ENCODE results near the gene FADS3. TPM values are rescaled to one million over a fixed set of nuclear protein-coding genes. Genes with fewer than 3 reads are reported as not detected.

The FADS3 gene
- total and polyA plus RNA-seq, 2 experiments from 2014 or later, result 44.4 to 73.5 TPM

DNA sequence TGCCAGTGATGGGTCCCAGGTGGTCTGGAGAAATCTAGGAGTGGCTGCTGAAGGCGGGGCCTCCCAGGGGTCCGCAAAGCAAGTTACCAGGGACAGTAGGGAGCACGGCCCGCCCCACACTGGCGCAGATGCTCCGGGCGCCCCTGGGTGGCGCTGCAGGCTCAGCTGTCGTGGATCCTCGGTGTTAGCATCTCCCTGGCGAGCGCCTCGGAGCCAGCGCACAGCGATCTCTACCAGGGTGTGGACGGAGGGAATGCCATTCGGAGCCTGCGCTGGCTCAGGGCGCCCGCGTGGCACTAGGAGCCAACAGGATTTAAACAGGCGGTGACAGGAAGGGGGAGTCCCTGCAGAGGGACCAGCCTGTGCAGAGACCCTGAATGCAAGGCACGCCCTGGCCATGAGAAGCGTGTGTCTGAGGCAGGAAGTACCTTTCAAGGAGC, 20.2 kb downstream of the FADS3 start:
- ATAC-seq (peak; percentile 92), DNase-seq (ENCODE audit: low spot score) (peak; percentile 92)
- H3K4me1 Mint-ChIP-seq, result peaks cover 30% of the 10 kb centered on the region
- H3K4me1 ChIP-seq (ENCODE audit: insufficient read depth), result peaks cover 20% of the 10 kb centered on the region
- no peaks in the 10 kb centered on the region for H3K9me2 ChIP-seq (ENCODE audit: insufficient read depth)
- H3K27ac Mint-ChIP-seq, result no peak overlapping the region
- H3K27me3 Mint-ChIP-seq (ENCODE audit: insufficient read depth, low read depth, poor library complexity), result peaks cover 16% of the 10 kb centered on the region
- H3K27me3 ChIP-seq (ENCODE audit: insufficient read depth), result no peaks in the 10 kb centered on the region
- TF ChIP-seq POLR2AphosphoS5 (IDR thresholded peaks at IDR 0.05; ENCODE audit: low read depth), result 0 out of 2 replicates have a peak, but pooled peaks have one; percentile 21
- no peak for TF ChIP-seq STAT1 (IDR thresholded peaks at IDR 0.05; ENCODE audit: unreplicated experiment)
- TF ChIP-seq, protein P1, sequence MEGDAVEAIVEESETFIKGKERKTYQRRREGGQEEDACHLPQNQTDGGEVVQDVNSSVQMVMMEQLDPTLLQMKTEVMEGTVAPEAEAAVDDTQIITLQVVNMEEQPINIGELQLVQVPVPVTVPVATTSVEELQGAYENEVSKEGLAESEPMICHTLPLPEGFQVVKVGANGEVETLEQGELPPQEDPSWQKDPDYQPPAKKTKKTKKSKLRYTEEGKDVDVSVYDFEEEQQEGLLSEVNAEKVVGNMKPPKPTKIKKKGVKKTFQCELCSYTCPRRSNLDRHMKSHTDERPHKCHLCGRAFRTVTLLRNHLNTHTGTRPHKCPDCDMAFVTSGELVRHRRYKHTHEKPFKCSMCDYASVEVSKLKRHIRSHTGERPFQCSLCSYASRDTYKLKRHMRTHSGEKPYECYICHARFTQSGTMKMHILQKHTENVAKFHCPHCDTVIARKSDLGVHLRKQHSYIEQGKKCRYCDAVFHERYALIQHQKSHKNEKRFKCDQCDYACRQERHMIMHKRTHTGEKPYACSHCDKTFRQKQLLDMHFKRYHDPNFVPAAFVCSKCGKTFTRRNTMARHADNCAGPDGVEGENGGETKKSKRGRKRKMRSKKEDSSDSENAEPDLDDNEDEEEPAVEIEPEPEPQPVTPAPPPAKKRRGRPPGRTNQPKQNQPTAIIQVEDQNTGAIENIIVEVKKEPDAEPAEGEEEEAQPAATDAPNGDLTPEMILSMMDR (conservative IDR thresholded peaks at IDR 0.05; ENCODE audit: low read depth in 2 of 2), result peak; percentile 89 to 98
- H3K27ac ChIP-seq (ENCODE audit: low read depth), result no peak overlapping the region
- peak overlapping the region; percentile 53 for H3K4me3 Mint-ChIP-seq
- peaks cover 17% of the 10 kb centered on the region; the same call in 1 of the 2 replicates for H3F3A ChIP-seq (replicated peaks; ENCODE audit: low read depth)
- peak overlapping the region; percentile 73; the same call in 1 of the 2 replicates for H2AFZ ChIP-seq
- no peaks in the 10 kb centered on the region for H3K79me2 ChIP-seq (replicated peaks; ENCODE audit: insufficient read depth)
- H3K4me3 ChIP-seq, result peak overlapping the region; percentile 38
- H4K20me1 ChIP-seq (replicated peaks; ENCODE audit: insufficient read depth), result no peaks in the 10 kb centered on the region
- no peaks in the 10 kb centered on the region; the same call in 1 of the 3 replicates for H3K36me3 Mint-ChIP-seq (ENCODE audit: low read depth)
- H3K9me3 Mint-ChIP-seq, result no peaks in the 10 kb centered on the region
- peak overlapping the region; percentile 68 for H3K4me2 ChIP-seq
- no peaks in the 10 kb centered on the region; the same call in 1 of the 2 replicates for H3K36me3 ChIP-seq (ENCODE audit: insufficient read depth)

DNA sequence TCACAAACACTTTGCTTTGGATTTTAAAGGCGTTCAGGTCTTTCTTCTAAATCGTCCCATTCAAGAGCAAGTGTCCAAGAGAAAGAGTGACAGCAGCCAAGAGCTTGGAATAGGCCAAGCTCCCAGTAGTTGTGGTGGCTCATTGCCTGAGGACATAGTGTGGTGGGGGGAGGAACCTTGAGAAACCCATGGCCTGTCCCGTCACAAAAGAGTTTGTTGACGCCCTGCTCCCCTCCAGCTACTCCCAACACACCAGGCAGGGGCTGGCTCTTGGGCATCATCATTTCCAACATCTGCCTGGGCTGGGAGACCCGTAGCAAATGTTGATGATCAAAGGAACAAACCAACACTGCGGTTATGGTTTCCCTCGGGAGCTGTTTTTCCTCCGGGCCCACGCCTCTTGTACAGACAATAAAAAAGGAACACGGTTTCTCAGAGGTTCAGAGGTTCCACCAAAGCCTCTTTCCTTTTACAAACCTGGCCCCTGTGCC, 20.8 kb downstream of the FADS3 start:
- Histone ChIP-seq H3K79me2 (replicated peaks; ENCODE audit: insufficient read depth) (no peaks in the 10 kb centered on the region), H3K4me3 (no peak overlapping the region), H3K27ac (ENCODE audit: low read depth) (no peak overlapping the region), H4K20me1 (replicated peaks; ENCODE audit: insufficient read depth) (no peaks in the 10 kb centered on the region), H3K27me3 (ENCODE audit: insufficient read depth) (no peaks in the 10 kb centered on the region), H2AFZ (peak overlapping the region; percentile 63; the same call in 1 of the 2 replicates), H3K9me2 (ENCODE audit: insufficient read depth) (no peaks in the 10 kb centered on the region), H3K4me1 (ENCODE audit: insufficient read depth) (peaks cover 20% of the 10 kb centered on the region), H3K4me2 (peak overlapping the region; percentile 68), H3K36me3 (ENCODE audit: insufficient read depth) (no peaks in the 10 kb centered on the region; the same call in 1 of the 2 replicates), H3F3A (replicated peaks; ENCODE audit: low read depth) (peaks cover 17% of the 10 kb centered on the region; the same call in 1 of the 2 replicates)
- Mint-ChIP-seq H3K9me3 (no peaks in the 10 kb centered on the region), H3K27ac (no peak overlapping the region), H3K36me3 (ENCODE audit: low read depth) (peaks cover 6% of the 10 kb centered on the region), H3K4me3 (no peak overlapping the region; the same call in 2 of the 3 replicates), H3K4me1 (peaks cover 34% of the 10 kb centered on the region), H3K27me3 (ENCODE audit: insufficient read depth, low read depth, poor library complexity) (peaks cover 19% of the 10 kb centered on the region)
- ATAC-seq (no peak), DNase-seq (ENCODE audit: low spot score) (no peak)
- TF ChIP-seq, protein P2, sequence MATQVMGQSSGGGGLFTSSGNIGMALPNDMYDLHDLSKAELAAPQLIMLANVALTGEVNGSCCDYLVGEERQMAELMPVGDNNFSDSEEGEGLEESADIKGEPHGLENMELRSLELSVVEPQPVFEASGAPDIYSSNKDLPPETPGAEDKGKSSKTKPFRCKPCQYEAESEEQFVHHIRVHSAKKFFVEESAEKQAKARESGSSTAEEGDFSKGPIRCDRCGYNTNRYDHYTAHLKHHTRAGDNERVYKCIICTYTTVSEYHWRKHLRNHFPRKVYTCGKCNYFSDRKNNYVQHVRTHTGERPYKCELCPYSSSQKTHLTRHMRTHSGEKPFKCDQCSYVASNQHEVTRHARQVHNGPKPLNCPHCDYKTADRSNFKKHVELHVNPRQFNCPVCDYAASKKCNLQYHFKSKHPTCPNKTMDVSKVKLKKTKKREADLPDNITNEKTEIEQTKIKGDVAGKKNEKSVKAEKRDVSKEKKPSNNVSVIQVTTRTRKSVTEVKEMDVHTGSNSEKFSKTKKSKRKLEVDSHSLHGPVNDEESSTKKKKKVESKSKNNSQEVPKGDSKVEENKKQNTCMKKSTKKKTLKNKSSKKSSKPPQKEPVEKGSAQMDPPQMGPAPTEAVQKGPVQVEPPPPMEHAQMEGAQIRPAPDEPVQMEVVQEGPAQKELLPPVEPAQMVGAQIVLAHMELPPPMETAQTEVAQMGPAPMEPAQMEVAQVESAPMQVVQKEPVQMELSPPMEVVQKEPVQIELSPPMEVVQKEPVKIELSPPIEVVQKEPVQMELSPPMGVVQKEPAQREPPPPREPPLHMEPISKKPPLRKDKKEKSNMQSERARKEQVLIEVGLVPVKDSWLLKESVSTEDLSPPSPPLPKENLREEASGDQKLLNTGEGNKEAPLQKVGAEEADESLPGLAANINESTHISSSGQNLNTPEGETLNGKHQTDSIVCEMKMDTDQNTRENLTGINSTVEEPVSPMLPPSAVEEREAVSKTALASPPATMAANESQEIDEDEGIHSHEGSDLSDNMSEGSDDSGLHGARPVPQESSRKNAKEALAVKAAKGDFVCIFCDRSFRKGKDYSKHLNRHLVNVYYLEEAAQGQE (IDR thresholded peaks at IDR 0.05; ENCODE audit: unreplicated experiment), result no peak
- TF ChIP-seq JUNB (IDR thresholded peaks at IDR 0.05; ENCODE audit: unreplicated experiment) (no peak), STAT1 (IDR thresholded peaks at IDR 0.05; ENCODE audit: unreplicated experiment) (no peak), EZH2phosphoT487 (IDR thresholded peaks at IDR 0.05; ENCODE audit: unreplicated experiment) (no peak), NANOG (IDR thresholded peaks at IDR 0.05; ENCODE audit: borderline replicate concordance) (no peak), CREB1 (CRISPR knock-in tag; IDR thresholded peaks at IDR 0.05; ENCODE audit: low read depth) (no peak), POLR2AphosphoS5 (IDR thresholded peaks at IDR 0.05; ENCODE audit: low read depth) (no peak)
- TF ChIP-seq, protein P3, sequence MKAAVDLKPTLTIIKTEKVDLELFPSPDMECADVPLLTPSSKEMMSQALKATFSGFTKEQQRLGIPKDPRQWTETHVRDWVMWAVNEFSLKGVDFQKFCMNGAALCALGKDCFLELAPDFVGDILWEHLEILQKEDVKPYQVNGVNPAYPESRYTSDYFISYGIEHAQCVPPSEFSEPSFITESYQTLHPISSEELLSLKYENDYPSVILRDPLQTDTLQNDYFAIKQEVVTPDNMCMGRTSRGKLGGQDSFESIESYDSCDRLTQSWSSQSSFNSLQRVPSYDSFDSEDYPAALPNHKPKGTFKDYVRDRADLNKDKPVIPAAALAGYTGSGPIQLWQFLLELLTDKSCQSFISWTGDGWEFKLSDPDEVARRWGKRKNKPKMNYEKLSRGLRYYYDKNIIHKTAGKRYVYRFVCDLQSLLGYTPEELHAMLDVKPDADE (IDR thresholded peaks at IDR 0.05), result no peak
